NOMO-1 (cell line): Measurements from ENCODE around the gene NAA60.
"Not testable (repeated sequence)": the region's sequence is repeated elsewhere in the genome, so short reads cannot be mapped to it uniquely, and the experiment has no call there.

ENCODE experiments used
- DNase-seq, 2 experiments: peaks; one replicate each; lab custom pipeline; 2025; ENCODE audit not compliant: unreplicated experiment in 2 of 2; lab: John Stamatoyannopoulos, UW

The NAA60 gene

GRCh38 chr16:3460585-3460984 is 17.1 kb downstream of the NAA60 start:
- DNase-seq: no peak

GRCh38 chr16:3461151-3461550 is 17.7 kb downstream of the NAA60 start:
- no peak for DNase-seq

DNA sequence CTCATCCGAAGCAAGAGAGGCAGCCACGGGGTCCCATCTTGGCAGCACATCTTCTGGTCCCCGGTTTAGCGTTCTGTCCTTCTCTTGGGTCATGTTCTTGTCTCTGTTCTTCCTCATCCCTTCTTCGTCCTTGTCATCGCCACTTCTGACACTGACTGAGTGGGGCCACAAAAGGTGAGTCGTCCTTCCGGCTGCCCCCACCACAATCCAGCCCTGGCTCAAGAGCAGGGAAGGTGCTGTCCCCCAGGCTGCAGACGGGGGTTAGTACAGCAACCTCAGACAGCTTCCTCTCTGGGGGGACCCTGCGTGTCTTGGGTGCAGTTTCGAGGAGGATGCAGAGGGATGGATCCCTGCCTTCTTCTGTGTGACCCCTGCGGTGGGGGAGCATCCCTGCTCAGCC is 21.8 kb downstream of the NAA60 start:
- DNase-seq: no peak

- DNase-seq: no peak
Measured at GRCh38 chr16:3465911-3466584, 22.6 kb downstream of the NAA60 start.

GRCh38 chr16:3467182-3467581 is 23.7 kb downstream of the NAA60 start:
- no peak for DNase-seq

- DNase-seq: no peak
Measured at GRCh38 chr16:3467921-3468320, 24.4 kb downstream of the NAA60 start.

- no peak for DNase-seq
Measured at GRCh38 chr16:3468501-3468900, 25.0 kb downstream of the NAA60 start.

DNA sequence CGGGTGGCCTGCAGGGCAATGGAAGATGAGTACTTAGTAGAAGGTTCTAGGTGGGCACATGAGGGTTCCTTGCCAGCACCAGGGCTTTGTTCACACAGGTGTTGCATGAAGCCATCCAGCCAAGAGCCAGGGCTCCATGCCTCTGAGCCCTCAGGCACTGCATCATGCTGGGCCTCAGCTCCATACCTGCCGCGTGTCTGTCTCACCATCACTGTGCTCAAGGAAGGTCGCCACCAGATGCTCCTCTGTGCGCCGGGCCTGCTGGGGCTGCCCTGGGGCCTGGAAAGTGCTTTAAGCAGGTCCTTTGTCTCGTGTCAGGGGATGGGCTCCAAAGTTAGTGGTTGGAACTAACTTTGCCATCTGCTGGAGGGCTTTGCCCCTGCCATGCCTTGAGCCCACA is 26.3 kb downstream of the NAA60 start:
- DNase-seq: no peak

GRCh38 chr16:3470723-3471122 is 27.2 kb downstream of the NAA60 start:
- DNase-seq: no peak

DNA sequence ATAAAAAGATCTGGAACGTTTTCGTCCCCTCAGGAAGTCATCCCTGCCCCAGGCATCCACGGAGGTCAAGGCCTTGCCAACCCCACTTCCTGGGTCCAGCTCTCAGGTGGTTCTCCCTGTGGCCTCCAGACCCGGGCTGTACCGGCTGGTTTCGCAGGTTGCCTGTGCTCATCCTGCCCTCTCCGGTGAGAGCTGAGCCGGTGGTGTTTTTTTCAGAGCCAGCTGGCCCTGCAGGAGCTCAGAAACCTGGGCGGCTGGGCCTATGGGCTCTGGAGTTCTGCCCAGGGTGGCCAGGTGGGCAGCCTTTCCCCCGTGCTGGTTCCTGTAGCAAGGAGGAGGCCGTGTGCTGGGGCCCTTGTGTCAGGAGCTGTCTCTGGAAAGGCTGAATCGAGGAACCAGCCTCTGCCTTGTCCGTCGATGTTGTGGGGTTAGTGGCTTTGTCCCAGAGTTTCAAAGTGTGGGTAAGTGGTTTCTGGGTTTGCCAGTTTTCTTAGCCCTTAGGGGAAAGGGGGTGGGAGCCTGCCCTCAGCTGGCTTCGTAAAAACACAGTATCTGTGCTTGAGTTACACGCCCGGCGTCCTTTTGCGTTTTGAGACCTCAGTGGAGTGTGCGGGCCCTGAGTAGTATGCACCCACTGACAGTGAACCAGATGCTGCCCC is 28.2 kb downstream of the NAA60 start:
- no peak for DNase-seq

DNA sequence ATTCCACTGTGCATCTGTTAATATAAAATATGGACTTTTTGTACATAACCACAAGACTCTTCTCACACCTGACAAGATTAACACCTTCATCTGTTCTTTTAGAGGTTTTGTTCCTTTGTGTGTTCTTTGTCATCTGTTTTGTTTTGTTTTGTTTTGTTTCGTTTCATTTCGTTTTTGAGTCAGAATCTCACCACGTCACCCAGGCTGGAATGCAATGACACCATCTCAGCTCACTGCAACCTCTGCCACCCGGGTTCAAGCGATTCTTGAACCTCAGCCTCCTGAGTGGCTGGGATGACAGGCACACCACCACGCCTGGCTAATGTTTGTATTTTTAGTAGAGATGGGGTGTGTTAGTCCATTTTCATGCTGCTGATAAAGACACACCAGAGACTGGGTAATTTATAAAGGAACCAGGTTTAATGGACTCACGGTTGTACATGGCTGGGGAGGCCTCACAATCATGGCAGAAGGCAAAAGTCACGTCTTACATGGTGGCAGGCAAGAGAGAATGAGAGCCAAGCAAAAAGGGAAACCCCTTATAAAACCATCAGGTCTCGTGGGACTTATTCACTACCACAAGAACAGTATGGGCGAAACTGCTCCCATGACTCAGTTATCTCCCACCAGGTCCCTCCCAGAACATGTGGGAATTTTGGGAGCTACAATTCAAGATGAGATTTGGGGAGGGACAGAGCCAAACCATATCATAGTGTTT is 29.6 kb downstream of the NAA60 start:
- no peak for DNase-seq

- DNase-seq: not testable (repeated sequence)
Measured at GRCh38 chr16:3473596-3473943, 30.1 kb downstream of the NAA60 start.

DNA sequence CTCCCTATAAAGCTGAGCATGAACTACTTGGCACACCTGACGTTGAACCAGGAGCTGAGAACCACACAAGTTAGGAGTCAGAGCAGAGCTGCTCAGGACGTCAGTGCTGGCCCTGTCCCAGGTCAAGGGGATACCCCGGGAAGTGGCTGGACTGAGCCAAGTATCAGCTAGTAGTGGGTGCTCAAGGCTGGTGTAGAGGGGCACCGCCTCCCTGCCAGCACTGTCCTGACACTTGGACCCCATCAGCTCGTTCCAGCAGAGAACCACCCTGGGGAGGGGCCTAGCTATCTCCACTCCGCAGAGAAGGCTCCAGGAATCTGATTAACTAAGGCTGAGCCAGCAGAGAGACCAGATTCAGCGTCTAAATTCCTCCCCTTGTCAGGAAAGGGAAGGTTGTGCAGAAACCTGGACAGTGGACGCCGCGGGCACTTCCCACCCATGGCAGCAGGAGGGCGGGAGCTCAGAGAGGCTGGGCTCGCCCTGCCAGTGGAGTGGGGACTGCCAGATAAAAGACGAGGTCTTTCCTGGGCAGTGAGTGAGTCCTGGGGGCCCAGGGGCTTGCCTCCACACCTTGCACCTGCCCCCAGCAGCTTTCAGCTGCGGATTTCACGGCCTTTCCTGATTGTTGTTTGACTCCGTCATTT is 30.8 kb downstream of the NAA60 start:
- DNase-seq: no peak

GRCh38 chr16:3474870-3475269 is 31.4 kb downstream of the NAA60 start:
- DNase-seq: not testable (repeated sequence)

DNA sequence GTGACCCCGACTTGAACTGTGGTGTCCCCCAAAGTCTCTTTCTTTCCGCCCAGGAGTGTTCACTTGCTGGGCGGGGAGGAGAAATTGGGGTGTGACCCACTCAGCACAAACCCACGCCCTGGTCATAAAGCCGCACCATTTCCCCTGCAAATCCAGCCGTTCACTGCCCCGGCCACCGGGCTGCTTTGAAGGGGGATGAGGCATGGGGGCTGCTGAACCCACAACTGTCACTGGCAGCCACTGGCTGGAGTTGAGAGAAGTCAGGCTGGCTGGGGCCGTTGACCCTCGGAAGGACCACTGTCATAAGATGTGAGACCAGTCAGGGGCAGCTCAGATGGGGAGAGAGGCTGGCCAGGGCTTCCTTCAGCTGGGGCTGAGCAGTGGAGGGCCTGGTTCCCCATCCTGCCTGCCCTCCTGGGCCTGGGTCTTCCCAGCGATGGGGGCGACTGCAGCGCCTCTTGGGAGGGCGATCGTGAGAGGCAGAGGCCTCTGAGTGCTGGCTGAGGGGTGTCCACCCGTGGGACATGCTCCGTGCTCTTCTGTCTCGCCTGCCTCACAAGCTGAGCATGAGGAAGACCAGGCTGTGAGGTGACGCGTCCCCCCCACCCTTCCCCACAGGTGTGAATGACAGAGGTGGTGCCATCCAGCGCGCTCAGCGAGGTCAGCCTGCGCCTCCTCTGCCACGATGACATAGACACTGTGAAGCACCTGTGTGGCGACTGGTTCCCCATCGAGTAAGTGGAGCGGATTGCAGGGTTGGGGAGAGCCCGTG is 32.3 kb downstream of the NAA60 start:
- DNase-seq: no peak

DNA sequence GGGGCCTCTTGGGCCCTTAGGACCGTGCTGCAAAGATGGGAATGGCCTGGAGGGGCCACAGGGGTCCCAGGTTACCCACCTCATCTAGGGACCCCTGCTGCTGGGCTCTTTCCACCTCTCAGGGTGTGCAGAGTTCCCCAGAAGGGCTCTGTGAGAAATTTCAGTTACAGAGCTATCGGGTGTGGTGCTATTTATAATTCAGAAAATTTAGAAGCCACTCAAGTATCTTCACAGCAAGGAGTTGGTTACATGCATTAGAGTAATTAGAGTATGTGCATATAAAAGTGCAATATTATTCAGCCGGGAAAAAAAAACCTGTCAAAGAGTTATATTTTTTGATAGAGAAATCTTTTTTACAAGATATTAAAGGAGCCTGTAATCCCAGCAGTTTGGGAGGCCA is 32.9 kb downstream of the NAA60 start:
- DNase-seq: no peak

GRCh38 chr16:3478242-3478925 is 34.9 kb downstream of the NAA60 start:
- no peak for DNase-seq

- DNase-seq: no peak
Measured at GRCh38 chr16:3479654-3480216, 36.3 kb downstream of the NAA60 start.

- DNase-seq: no peak
Measured at GRCh38 chr16:3480901-3481695, 37.6 kb downstream of the NAA60 start.
